Astrocyte of the spinal cord (primary cell): Measurements from ENCODE around the gene CLCN4.
A peak's percentile ranks its signal among the peaks of the same experiment; 100 is the strongest.

ENCODE experiments used
- DNase-seq: peaks from one replicate; pipeline ENCODE4 v3.0.0; 2011; ENCODE audit warnings: low read depth, low spot score
- H3K4me3 ChIP-seq: 2 replicates; pipeline ENCODE4 v1.5.1; 2011; ENCODE audit warnings: low read depth, mild to moderate bottlenecking, low read length, moderate library complexity
- CTCF ChIP-seq: IDR thresholded peaks from 2 replicates; pipeline ENCODE4 v1.5.1; 2012; ENCODE audit warnings: low read depth, mild to moderate bottlenecking, low read length, inconsistent platforms
- in situ Hi-C: cut with HindIII; loops from 2 replicates; pipeline ENCODE4 v1.10.0; 2017; ENCODE audit warnings: low sequenced_read_pairs

Gene CLCN4

GRCh38 chrX:10178866-10179463, 22.2 kb downstream of the CLCN4 start:
- in situ Hi-C loops = loop anchor here (25.0 kb wide), 1 partner anchor 958 kb away; no protein-coding TSS in a partner anchor
- no peak for TF ChIP-seq CTCF
- no peak for DNase-seq
- H3K4me3 ChIP-seq = no peak overlapping the region

DNA sequence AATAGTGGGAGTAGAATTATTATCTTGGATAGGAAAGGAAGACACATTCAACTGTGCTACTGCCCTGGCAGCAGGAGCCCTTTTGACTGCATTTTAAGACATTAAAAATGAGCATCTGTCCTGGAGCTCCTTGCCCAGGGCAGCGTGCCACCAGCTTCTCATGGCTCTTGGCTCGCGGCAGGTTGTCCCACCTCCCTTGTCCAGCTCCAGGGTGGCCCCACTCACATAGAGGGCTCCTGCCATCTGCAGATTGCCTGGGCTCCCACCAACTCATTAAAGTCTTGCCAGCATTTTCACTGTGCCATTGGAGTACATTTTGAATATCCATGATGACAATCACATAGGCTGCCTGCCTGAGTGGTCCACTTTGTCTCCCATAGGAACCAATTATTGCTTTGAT, 27.0 kb downstream of the CLCN4 start:
- in situ Hi-C loops = loop anchor here (25.0 kb wide), 1 partner anchor 954 kb away; no protein-coding TSS in a partner anchor

DNA sequence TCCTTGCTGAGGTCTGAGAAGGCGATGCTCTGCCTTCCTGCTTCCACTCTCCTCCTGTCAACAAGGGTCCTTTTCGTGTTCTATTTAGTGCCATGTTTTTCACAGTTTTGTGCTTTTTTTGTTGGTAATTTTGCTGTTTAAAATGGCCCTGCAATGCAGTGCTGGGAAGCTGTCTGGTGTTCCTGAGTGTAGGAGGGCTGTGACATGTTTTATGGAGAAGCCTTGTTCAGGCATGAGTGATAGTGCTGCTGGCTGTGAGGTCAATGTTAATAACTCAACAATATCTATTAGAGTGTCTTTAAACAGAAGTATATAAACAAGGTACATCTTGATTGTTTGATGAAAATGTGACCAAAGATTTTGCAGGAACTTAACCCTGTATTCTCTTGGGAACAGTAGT, 27.6 kb downstream of the CLCN4 start:
- in situ Hi-C loops = loop anchor here (25.0 kb wide), 1 partner anchor 953 kb away; no protein-coding TSS in a partner anchor
- no peak overlapping the region for H3K4me3 ChIP-seq
- no peak for TF ChIP-seq CTCF
- DNase-seq = no peak

More for the DNA sequence above, 27.0 kb downstream of the CLCN4 start:
- no peak for TF ChIP-seq CTCF
- no peak overlapping the region for H3K4me3 ChIP-seq
- DNase-seq = no peak

- no peak for TF ChIP-seq CTCF
- no peak for DNase-seq
- in situ Hi-C loops = loop anchor here (25.0 kb wide), 1 partner anchor 951 kb away; no protein-coding TSS in a partner anchor
- H3K4me3 ChIP-seq = no peak overlapping the region
Observed at GRCh38 chrX:10186355-10186754, 29.6 kb downstream of the CLCN4 start.

- TF ChIP-seq CTCF = no peak
- H3K4me3 ChIP-seq = no peak overlapping the region
- DNase-seq = no peak
- in situ Hi-C loops = loop anchor here (25.0 kb wide), 1 partner anchor 950 kb away; no protein-coding TSS in a partner anchor
Observed at GRCh38 chrX:10187421-10187820, 30.6 kb downstream of the CLCN4 start.

GRCh38 chrX:10189317-10190268, 32.8 kb downstream of the CLCN4 start:
- peak; percentile 76 for TF ChIP-seq CTCF
- H3K4me3 ChIP-seq = no peak overlapping the region
- peak; percentile 64 for DNase-seq
- in situ Hi-C loops = loop anchor here (25.0 kb wide), 1 partner anchor 948 kb away; no protein-coding TSS in a partner anchor
